ENCODE measurements around the gene UNC119B.

The UNC119B gene

DNA sequence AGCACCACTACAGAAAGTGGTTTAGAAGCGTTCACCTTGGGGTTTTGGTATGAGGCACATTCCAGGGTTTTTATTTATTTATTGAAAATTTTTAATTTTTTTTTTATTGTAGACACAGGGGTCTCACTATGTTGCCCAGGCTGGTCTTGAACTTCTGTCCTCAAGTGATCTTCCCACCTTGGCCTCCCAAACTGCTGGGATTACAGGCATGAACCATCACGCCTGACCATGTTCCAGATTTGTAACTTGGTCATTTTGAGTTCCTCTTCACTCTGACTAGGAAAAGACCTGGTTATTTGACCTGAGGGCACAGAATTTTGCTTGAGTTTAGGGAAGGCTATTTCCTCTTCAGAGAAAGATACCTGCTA lies 20.2 kb upstream of the UNC119B start:
- H3K27ac ChIP-seq (ENCODE audit: low read depth, low read length): no peak overlapping the region
- H3K4me1 ChIP-seq (ENCODE audit: insufficient read depth, low read length): peaks cover 28% of the 10 kb centered on the region
- H3K9ac ChIP-seq (ENCODE audit: low read length): no peak overlapping the region

DNA sequence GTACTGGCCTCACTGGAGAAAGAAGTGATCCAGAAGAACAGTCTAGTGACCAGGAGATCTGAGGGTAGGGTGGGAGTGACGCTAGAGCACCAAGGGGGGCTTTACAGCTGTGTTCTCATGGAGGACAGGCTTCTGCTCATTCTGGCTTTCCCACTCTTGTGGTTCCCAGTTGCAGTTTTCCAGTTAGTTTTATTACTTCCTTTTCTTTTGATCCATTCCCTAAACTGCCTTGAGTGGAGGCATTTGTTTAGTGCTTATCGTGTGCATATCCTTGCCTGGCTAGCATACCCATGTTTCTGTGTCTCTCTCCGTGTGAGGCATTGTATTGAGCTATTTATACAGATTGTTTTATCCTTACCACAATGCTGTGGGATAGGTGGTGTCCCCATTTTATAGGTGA lies 19.3 kb upstream of the UNC119B start:
- Histone ChIP-seq H3K9me3 (ENCODE audit: low read length) (no peaks in the 10 kb centered on the region), H3K4me1 (ENCODE audit: insufficient read depth, low read length) (peaks cover 28% of the 10 kb centered on the region), H3K27me3 (ENCODE audit: control insufficient read depth in 1 of 2, insufficient read depth in 2 of 2, low read length in 2 of 2) (no peaks in the 10 kb centered on the region), H3K9ac (ENCODE audit: low read length) (no peak overlapping the region), H3K27ac (ENCODE audit: low read depth, low read length) (no peak overlapping the region), H3K4me3 (ENCODE audit: low read depth in 1 of 2, low read length in 2 of 2) (no peak overlapping the region), H3K36me3 (ENCODE audit: insufficient read depth, low read length) (peaks cover 18% of the 10 kb centered on the region)

More for the DNA sequence above, 20.2 kb upstream of the UNC119B start:
- H3K36me3 ChIP-seq (ENCODE audit: insufficient read depth, low read length): peaks cover 9% of the 10 kb centered on the region
- no peaks in the 10 kb centered on the region for H3K27me3 ChIP-seq (ENCODE audit: control insufficient read depth in 1 of 2, insufficient read depth in 2 of 2, low read length in 2 of 2)
- H3K9me3 ChIP-seq (ENCODE audit: low read length): no peaks in the 10 kb centered on the region
- H3K4me3 ChIP-seq (ENCODE audit: low read depth in 1 of 2, low read length in 2 of 2): no peak overlapping the region

DNA sequence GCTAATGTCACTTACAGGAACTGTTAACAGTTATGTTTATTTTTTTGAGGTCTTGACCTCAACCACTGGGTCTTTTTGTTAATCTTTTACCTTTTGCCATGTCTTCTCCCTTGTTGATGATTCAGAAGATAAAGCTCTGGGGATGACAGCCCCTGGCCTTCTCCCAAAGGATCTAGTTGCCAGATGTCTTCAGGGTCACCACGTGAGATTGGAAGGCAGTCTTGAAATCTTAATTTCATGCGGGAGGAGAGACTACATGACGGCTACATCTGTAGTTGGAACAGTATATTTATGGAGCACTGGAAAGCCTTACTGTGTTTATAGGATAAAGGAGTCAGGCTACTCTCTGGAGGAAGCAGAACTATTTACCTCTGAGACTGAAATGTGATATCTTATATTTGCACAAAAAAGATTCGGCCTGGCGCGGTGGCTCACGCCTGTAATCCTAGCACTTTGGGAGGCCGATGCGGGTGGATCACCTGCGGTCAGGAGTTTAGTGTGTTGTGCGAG lies 17.7 kb upstream of the UNC119B start:
- H3K9ac ChIP-seq (ENCODE audit: low read length): no peak overlapping the region
- H3K27ac ChIP-seq (ENCODE audit: low read depth, low read length): no peak overlapping the region
- peaks cover 28% of the 10 kb centered on the region for H3K4me1 ChIP-seq (ENCODE audit: insufficient read depth, low read length)

DNA sequence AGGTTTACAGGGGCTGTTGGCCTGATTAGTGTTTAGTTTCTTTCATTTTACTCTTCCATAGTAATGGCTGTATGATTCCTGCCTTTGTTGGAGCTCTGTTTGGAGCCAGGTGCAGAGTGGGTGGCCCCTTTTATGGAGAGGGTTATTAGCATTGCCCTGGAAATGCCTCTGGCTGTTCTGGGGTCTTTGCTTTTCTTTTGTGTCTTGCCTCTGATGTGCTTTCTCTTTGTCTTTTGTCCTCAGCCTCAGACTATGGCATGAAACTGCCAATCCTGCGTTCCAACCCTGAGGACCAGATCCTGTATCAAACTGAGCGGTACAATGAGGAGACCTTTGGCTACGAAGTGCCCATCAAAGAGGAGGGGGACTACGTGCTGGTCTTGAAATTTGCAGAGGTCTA lies 16.4 kb upstream of the UNC119B start:
- Histone ChIP-seq H3K9ac (ENCODE audit: low read length) (no peak overlapping the region), H3K9me3 (ENCODE audit: low read length) (no peaks in the 10 kb centered on the region), H3K4me1 (ENCODE audit: insufficient read depth, low read length) (peaks cover 17% of the 10 kb centered on the region), H3K4me3 (ENCODE audit: low read depth in 1 of 2, low read length in 2 of 2) (no peak overlapping the region), H3K27ac (ENCODE audit: low read depth, low read length) (no peak overlapping the region), H3K36me3 (ENCODE audit: insufficient read depth, low read length) (peaks cover 46% of the 10 kb centered on the region), H3K27me3 (ENCODE audit: control insufficient read depth in 1 of 2, insufficient read depth in 2 of 2, low read length in 2 of 2) (no peaks in the 10 kb centered on the region)

More for the DNA sequence above, 17.7 kb upstream of the UNC119B start:
- H3K4me3 ChIP-seq (ENCODE audit: low read depth in 1 of 2, low read length in 2 of 2): no peak overlapping the region
- no peaks in the 10 kb centered on the region for H3K9me3 ChIP-seq (ENCODE audit: low read length)
- peaks cover 34% of the 10 kb centered on the region for H3K36me3 ChIP-seq (ENCODE audit: insufficient read depth, low read length)
- no peaks in the 10 kb centered on the region for H3K27me3 ChIP-seq (ENCODE audit: control insufficient read depth in 1 of 2, insufficient read depth in 2 of 2, low read length in 2 of 2)

DNA sequence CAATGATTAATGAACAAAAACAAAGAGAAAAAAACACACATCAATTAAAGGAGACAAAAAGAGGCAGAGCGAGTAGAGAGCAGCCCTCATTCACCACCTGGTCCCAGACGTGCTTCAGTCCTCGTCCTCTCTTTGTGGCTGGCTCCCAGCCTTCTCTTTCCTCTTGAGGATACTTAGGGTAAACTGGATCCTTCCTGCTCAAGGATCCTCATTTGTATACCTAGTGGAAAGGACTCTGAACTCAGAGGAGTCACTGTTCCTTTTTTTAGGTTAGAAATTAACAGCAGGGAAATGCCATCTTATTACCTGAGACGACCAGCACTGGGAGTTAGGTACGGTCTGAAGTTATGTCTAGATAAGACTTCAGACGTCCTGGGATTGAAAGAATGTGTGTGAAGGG lies 13.6 kb upstream of the UNC119B start:
- Histone ChIP-seq H3K27ac (ENCODE audit: low read depth, low read length) (no peak overlapping the region), H3K9me3 (ENCODE audit: low read length) (no peaks in the 10 kb centered on the region), H3K27me3 (ENCODE audit: control insufficient read depth in 1 of 2, insufficient read depth in 2 of 2, low read length in 2 of 2) (no peaks in the 10 kb centered on the region)

DNA sequence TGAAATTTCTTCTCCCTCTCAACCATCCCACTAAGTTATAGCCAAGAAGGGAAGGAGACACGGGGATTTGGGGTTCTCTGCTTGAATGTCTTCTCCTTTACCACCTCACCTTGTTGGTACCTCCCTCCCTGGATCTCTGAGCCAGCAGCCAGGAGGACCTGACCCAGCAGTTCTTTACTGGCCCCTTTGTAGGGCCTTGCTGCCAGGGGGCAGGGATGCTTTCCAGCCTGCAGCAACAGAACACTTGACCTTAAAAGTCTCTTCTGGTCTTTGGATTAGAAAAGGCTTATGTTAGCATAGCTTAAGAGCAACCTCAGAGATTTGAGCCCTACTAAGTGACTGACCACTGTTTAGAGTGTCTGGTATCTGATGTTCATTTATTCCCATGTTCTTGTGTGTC lies 12.9 kb upstream of the UNC119B start:
- Histone ChIP-seq H3K9me3 (ENCODE audit: low read length) (no peaks in the 10 kb centered on the region), H3K27me3 (ENCODE audit: control insufficient read depth in 1 of 2, insufficient read depth in 2 of 2, low read length in 2 of 2) (no peaks in the 10 kb centered on the region), H3K27ac (ENCODE audit: low read depth, low read length) (no peak overlapping the region), H3K9ac (ENCODE audit: low read length) (no peak overlapping the region), H3K4me3 (ENCODE audit: low read depth in 1 of 2, low read length in 2 of 2) (no peak overlapping the region), H3K4me1 (ENCODE audit: insufficient read depth, low read length) (peaks cover 8% of the 10 kb centered on the region), H3K36me3 (ENCODE audit: insufficient read depth, low read length) (peaks cover 77% of the 10 kb centered on the region)

More for the DNA sequence above, 13.6 kb upstream of the UNC119B start:
- Histone ChIP-seq H3K4me1 (ENCODE audit: insufficient read depth, low read length) (peaks cover 10% of the 10 kb centered on the region), H3K4me3 (ENCODE audit: low read depth in 1 of 2, low read length in 2 of 2) (no peak overlapping the region), H3K9ac (ENCODE audit: low read length) (no peak overlapping the region), H3K36me3 (ENCODE audit: insufficient read depth, low read length) (peaks cover 73% of the 10 kb centered on the region)

DNA sequence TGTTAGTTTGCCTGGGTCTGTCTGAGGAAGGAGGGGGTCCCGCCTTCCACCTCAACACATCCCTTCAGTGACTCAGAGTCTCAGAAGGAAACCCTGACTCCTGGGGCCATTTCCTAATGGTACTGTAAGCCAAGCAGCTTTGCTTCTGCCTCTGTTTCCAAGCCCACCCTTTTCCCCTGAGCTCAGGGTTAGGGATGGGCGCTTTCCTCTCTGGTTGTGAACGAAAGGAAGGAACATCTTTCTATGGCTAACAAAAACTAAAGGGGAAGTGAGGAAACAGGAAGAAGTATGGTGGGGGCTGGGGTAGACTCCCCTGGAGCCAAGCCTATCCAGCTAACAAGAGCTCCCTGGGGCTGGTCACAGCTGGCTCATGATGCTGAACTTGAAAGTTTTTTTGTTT lies 11.6 kb upstream of the UNC119B start:
- H3K9me3 ChIP-seq (ENCODE audit: low read length): no peaks in the 10 kb centered on the region
- H3K27ac ChIP-seq (ENCODE audit: low read depth, low read length): no peak overlapping the region
- no peaks in the 10 kb centered on the region for H3K27me3 ChIP-seq (ENCODE audit: control insufficient read depth in 1 of 2, insufficient read depth in 2 of 2, low read length in 2 of 2)
- peaks cover 84% of the 10 kb centered on the region for H3K36me3 ChIP-seq (ENCODE audit: insufficient read depth, low read length)
- no peak overlapping the region for H3K9ac ChIP-seq (ENCODE audit: low read length)
- H3K4me3 ChIP-seq (ENCODE audit: low read depth in 1 of 2, low read length in 2 of 2): no peak overlapping the region
- no peaks in the 10 kb centered on the region for H3K4me1 ChIP-seq (ENCODE audit: insufficient read depth, low read length)

DNA sequence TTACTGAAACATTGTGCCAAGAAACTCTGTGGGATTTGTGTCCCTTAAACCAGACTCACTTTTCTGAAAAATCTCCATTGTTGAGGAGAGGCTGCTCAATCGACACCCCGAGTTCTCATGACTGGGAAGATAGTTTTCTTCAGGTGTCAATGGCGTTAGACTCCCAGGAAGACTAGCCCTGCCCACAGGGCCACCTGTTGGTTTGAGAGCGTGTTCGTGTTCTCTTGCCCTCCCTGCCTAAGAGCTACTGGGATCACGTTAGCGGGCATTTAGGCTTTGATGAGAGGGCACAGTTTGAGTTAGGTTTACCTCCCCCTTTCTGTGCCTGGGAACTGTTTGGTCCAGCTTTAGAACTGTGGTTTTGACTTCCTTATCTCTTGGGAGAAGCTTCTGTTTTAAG lies 10.7 kb upstream of the UNC119B start:
- Histone ChIP-seq H3K27ac (ENCODE audit: low read depth, low read length) (no peak overlapping the region), H3K27me3 (ENCODE audit: control insufficient read depth in 1 of 2, insufficient read depth in 2 of 2, low read length in 2 of 2) (no peaks in the 10 kb centered on the region), H3K4me3 (ENCODE audit: low read depth in 1 of 2, low read length in 2 of 2) (no peak overlapping the region), H3K9ac (ENCODE audit: low read length) (no peak overlapping the region), H3K9me3 (ENCODE audit: low read length) (no peaks in the 10 kb centered on the region), H3K36me3 (ENCODE audit: insufficient read depth, low read length) (peaks cover 80% of the 10 kb centered on the region), H3K4me1 (ENCODE audit: insufficient read depth, low read length) (no peaks in the 10 kb centered on the region)

DNA sequence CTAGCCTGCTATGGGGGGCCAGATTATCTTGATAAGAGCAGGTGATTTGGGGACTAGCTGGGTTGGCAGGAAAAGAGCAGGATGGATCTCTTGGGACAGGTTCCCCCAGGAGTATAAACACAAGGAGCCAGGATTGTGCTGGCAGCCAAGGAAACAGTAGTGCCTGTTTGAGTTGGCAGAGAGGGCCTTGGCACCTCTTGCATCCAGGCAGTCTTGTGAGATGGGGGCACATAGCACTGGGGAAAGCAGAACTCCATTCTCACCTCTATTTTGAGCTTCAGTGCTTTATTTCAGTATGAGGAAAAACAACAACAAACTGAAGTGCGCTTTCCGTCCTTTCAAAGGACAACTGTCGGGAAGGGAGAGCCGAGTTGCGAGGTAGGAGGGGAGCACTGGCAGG lies 9.4 kb upstream of the UNC119B start:
- Histone ChIP-seq H3K4me1 (ENCODE audit: insufficient read depth, low read length) (no peaks in the 10 kb centered on the region), H3K9ac (ENCODE audit: low read length) (no peak overlapping the region), H3K36me3 (ENCODE audit: insufficient read depth, low read length) (peaks cover 67% of the 10 kb centered on the region)

DNA sequence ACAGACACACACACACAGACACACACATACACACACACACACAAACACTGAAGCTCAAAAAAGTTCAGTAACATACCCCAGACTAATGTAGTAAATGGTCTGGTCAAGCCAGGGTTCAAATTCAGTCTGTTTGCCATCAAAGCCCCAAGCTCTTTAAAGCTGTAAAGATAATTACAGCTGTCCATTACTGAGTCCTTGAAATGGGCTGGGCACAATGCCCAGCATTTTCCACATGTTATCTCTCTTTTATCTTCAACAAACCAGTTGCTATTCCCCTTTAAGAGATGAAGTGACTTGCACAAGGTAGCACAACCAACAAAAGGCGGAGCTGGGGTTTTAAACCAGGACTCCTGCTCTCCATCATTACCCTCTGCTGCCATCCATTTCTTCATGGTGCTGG lies 7.6 kb upstream of the UNC119B start:
- Histone ChIP-seq H3K27ac (ENCODE audit: low read depth, low read length) (no peak overlapping the region), H3K4me3 (ENCODE audit: low read depth in 1 of 2, low read length in 2 of 2) (no peak overlapping the region), H3K9ac (ENCODE audit: low read length) (no peak overlapping the region), H3K36me3 (ENCODE audit: insufficient read depth, low read length) (peaks cover 50% of the 10 kb centered on the region), H3K9me3 (ENCODE audit: low read length) (no peaks in the 10 kb centered on the region), H3K4me1 (ENCODE audit: insufficient read depth, low read length) (no peaks in the 10 kb centered on the region), H3K27me3 (ENCODE audit: control insufficient read depth in 1 of 2, insufficient read depth in 2 of 2, low read length in 2 of 2) (no peaks in the 10 kb centered on the region)

More for the DNA sequence above, 9.4 kb upstream of the UNC119B start:
- Histone ChIP-seq H3K27me3 (ENCODE audit: control insufficient read depth in 1 of 2, insufficient read depth in 2 of 2, low read length in 2 of 2) (no peaks in the 10 kb centered on the region), H3K9me3 (ENCODE audit: low read length) (no peaks in the 10 kb centered on the region), H3K27ac (ENCODE audit: low read depth, low read length) (no peak overlapping the region), H3K4me3 (ENCODE audit: low read depth in 1 of 2, low read length in 2 of 2) (no peak overlapping the region)

DNA sequence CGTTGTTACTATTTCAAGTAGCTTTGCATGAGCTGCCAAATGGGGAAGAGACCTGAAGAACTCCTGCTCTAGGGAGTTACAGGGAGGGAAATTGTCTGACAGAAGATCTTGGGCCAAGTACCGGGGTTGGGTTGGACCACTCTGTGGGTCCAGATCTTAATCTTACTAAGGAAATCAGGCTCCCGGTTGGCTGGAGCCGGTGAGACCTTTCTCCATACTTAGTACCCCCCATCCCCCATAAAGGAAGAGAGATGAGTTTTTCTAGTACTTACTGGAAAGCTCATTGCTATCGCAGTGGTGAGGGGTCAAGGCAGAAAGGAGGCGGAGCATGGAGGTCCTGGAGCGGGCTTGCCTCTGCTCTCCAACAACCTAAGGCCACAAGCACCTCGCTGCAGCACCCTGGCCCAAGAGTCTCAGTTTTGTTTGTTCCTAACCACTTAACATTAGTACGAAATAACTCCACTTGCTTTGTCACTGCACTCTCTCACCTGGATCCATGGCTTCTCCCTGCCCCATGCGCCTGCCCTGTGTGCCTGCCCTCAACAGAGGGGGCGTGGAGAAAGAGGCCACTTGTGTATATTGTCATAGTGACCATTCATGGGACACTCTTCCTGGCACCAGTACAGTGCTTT lies 6.8 kb upstream of the UNC119B start:
- Histone ChIP-seq H3K9me3 (ENCODE audit: low read length) (no peaks in the 10 kb centered on the region), H3K4me3 (ENCODE audit: low read depth in 1 of 2, low read length in 2 of 2) (no peak overlapping the region), H3K27ac (ENCODE audit: low read depth, low read length) (no peak overlapping the region), H3K4me1 (ENCODE audit: insufficient read depth, low read length) (no peaks in the 10 kb centered on the region), H3K9ac (ENCODE audit: low read length) (no peak overlapping the region), H3K36me3 (ENCODE audit: insufficient read depth, low read length) (peaks cover 42% of the 10 kb centered on the region), H3K27me3 (ENCODE audit: control insufficient read depth in 1 of 2, insufficient read depth in 2 of 2, low read length in 2 of 2) (no peaks in the 10 kb centered on the region)

DNA sequence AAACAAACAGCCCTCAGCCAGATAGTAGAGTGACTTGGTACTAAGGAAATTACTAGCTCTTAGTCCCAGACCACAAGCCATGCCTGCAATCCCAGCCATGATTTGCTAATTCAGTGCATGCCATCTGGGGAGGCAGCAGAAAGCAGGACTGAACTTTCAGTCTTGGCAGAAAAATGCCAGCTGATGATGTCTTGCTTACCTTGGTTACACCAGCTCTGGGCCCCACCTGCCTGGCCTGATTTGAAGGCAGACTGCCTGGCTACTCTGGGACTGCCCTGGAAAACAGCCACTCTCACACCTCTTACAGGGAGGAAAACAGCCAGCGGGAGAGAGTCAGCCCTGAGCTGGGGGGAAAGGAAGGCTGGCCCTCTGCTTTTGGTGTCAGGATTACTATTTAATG lies 4.6 kb upstream of the UNC119B start:
- Histone ChIP-seq H3K27ac (ENCODE audit: low read depth, low read length) (no peak overlapping the region), H3K27me3 (ENCODE audit: control insufficient read depth in 1 of 2, insufficient read depth in 2 of 2, low read length in 2 of 2) (no peaks in the 10 kb centered on the region), H3K9ac (ENCODE audit: low read length) (no peak overlapping the region), H3K9me3 (ENCODE audit: low read length) (no peaks in the 10 kb centered on the region), H3K4me1 (ENCODE audit: insufficient read depth, low read length) (peaks cover 6% of the 10 kb centered on the region), H3K36me3 (ENCODE audit: insufficient read depth, low read length) (peaks cover 22% of the 10 kb centered on the region), H3K4me3 (ENCODE audit: low read depth in 1 of 2, low read length in 2 of 2) (no peak overlapping the region)
